Esophagus (tissue), 2 donors: ENCODE data around the gene DNAI1. TPM values are rescaled to one million over a fixed set of nuclear protein-coding genes. Genes with fewer than 3 reads are reported as not detected.

ENCODE experiments used
- H3K27ac ChIP-seq, 2 donors: one replicate each; pipeline ENCODE4 v1.5.1; 2013; ENCODE audit warnings: low read depth in 2 of 2, mild to moderate bottlenecking in 2 of 2, inconsistent platforms in 1 of 2, low read length in 1 of 2, moderate library complexity in 1 of 2
- H3K27me3 ChIP-seq, 2 donors: one replicate each; pipeline ENCODE4 v1.6.1; 2013; ENCODE audit warnings: low read length in 2 of 2, control low read depth in 1 of 2, mild to moderate bottlenecking in 1 of 2; ENCODE audit not compliant: insufficient read depth in 2 of 2, control insufficient read depth in 1 of 2
- H3K36me3 ChIP-seq, 2 donors: one replicate each; pipeline ENCODE4 v1.6.1; 2013; ENCODE audit warnings: low read length in 1 of 2; ENCODE audit not compliant: control insufficient read depth in 2 of 2, insufficient read depth in 2 of 2
- H3K4me1 ChIP-seq, 2 donors: one replicate each; pipeline ENCODE4 v1.6.1; 2013; ENCODE audit warnings: low read length in 1 of 2; ENCODE audit not compliant: control insufficient read depth in 2 of 2, insufficient read depth in 2 of 2
- H3K4me3 ChIP-seq, 2 donors: one replicate each; pipeline ENCODE4 v1.5.1; 2013; ENCODE audit warnings: low read length in 2 of 2, mild to moderate bottlenecking in 2 of 2, low read depth in 1 of 2, moderate library complexity in 1 of 2
- H3K9me3 ChIP-seq, 2 donors: one replicate each; pipeline ENCODE4 v1.6.1; 2013; ENCODE audit warnings: mild to moderate bottlenecking in 2 of 2, low read depth in 1 of 2, low read length in 1 of 2, moderate library complexity in 1 of 2; ENCODE audit not compliant: control insufficient read depth in 2 of 2, insufficient read depth in 1 of 2
- WGBS, 2 donors: extraction: QIAGEN DNeasy Blood & Tissue Kit; methylation state at CpG; one replicate each; pipeline ENCODE4 v1.1.7; 2013; 5-methylcytosine and 5-hydroxymethylcytosine counted together
- polyA plus RNA-seq, 2 donors: library from polyadenylated mRNA; stranded (reverse); fragments of 200-250 nt; gene quantifications; one replicate each; pipeline ENCODE4 v1.2.3, GENCODE V29; 2013
- donor health status: healthy with polysubstance abuse.
- donor health status: Bipolar disorder and iron deficiency.

Gene DNAI1
- polyA plus RNA-seq, 2 donors = not detected

GRCh38 chr9:34514816-34515215, 56.2 kb downstream of the DNAI1 start:
- Histone ChIP-seq H3K27me3 (no peaks in the 10 kb centered on the region), H3K27ac (no peak overlapping the region), H3K4me3 (no peak overlapping the region), H3K4me1 (no peaks in the 10 kb centered on the region), H3K36me3 (no peaks in the 10 kb centered on the region), H3K9me3 (no peaks in the 10 kb centered on the region)
- WGBS, 2 donors = 91 to 92% methylated on average over 3 of the region's 3 CpGs

GRCh38 chr9:34515959-34516358, 57.4 kb downstream of the DNAI1 start:
- 94 to 95% methylated on average over 3 of the region's 3 CpGs for WGBS, 2 donors
- H3K4me3 ChIP-seq = no peak overlapping the region
- H3K9me3 ChIP-seq = no peaks in the 10 kb centered on the region
- H3K27me3 ChIP-seq = no peaks in the 10 kb centered on the region
- no peak overlapping the region for H3K27ac ChIP-seq
- no peaks in the 10 kb centered on the region for H3K4me1 ChIP-seq
- H3K36me3 ChIP-seq = no peaks in the 10 kb centered on the region

GRCh38 chr9:34517185-34517584, 58.6 kb downstream of the DNAI1 start:
- Histone ChIP-seq H3K4me3 (no peak overlapping the region), H3K36me3 (no peaks in the 10 kb centered on the region), H3K4me1 (no peaks in the 10 kb centered on the region), H3K9me3 (no peaks in the 10 kb centered on the region), H3K27ac (no peak overlapping the region), H3K27me3 (no peaks in the 10 kb centered on the region)
- WGBS, 2 donors = 86 to 88% methylated on average over 7 of the region's 7 CpGs

GRCh38 chr9:34518110-34518616, 59.6 kb downstream of the DNAI1 start:
- peaks cover 0 to 2% of the 10 kb centered on the region in 2 donors for H3K4me1 ChIP-seq
- no peaks in the 10 kb centered on the region for H3K9me3 ChIP-seq
- H3K36me3 ChIP-seq = no peaks in the 10 kb centered on the region
- no peak overlapping the region for H3K27ac ChIP-seq
- WGBS, 2 donors = 75 to 81% methylated on average over 6 of the region's 6 CpGs
- H3K4me3 ChIP-seq = no peak overlapping the region
- H3K27me3 ChIP-seq = no peaks in the 10 kb centered on the region

GRCh38 chr9:34518896-34519295, 60.3 kb downstream of the DNAI1 start:
- Histone ChIP-seq H3K4me3 (no peak overlapping the region), H3K27ac (no peak overlapping the region), H3K9me3 (no peaks in the 10 kb centered on the region), H3K36me3 (no peaks in the 10 kb centered on the region), H3K4me1 (peaks cover 0 to 2% of the 10 kb centered on the region in 2 donors), H3K27me3 (no peaks in the 10 kb centered on the region)
- 89 to 91% methylated on average over 2 of the region's 2 CpGs for WGBS, 2 donors

- 75 to 76% methylated on average over 2 of the region's 2 CpGs for WGBS, 2 donors
- Histone ChIP-seq H3K4me1 (peaks cover 0 to 2% of the 10 kb centered on the region in 2 donors), H3K9me3 (no peaks in the 10 kb centered on the region), H3K36me3 (no peaks in the 10 kb centered on the region), H3K27ac (no peak overlapping the region), H3K4me3 (no peak overlapping the region), H3K27me3 (no peaks in the 10 kb centered on the region)
These were observed 60.9 kb downstream of the DNAI1 start for GRCh38 chr9:34519321-34520020.

- no peak overlapping the region for H3K4me3 ChIP-seq
- H3K36me3 ChIP-seq = no peaks in the 10 kb centered on the region
- no peaks in the 10 kb centered on the region for H3K9me3 ChIP-seq
- 84 to 88% methylated on average over 6 of the region's 6 CpGs for WGBS, 2 donors
- no peak overlapping the region for H3K27ac ChIP-seq
- H3K27me3 ChIP-seq = no peaks in the 10 kb centered on the region
- peaks cover 0 to 2% of the 10 kb centered on the region in 2 donors for H3K4me1 ChIP-seq
These were observed 61.5 kb downstream of the DNAI1 start for GRCh38 chr9:34520096-34520495.

- Histone ChIP-seq H3K4me1 (peaks cover 0 to 2% of the 10 kb centered on the region in 2 donors), H3K27ac (no peak overlapping the region), H3K27me3 (no peaks in the 10 kb centered on the region), H3K36me3 (no peaks in the 10 kb centered on the region), H3K9me3 (no peaks in the 10 kb centered on the region), H3K4me3 (no peak overlapping the region)
- WGBS, 2 donors = 91 to 94% methylated on average over 4 to 6 of the region's 6 CpGs
These were observed 62.1 kb downstream of the DNAI1 start for GRCh38 chr9:34520505-34521385.

GRCh38 chr9:34521406-34522045, 62.9 kb downstream of the DNAI1 start:
- H3K9me3 ChIP-seq = no peaks in the 10 kb centered on the region
- peaks cover 0 to 2% of the 10 kb centered on the region in 2 donors for H3K4me1 ChIP-seq
- no peaks in the 10 kb centered on the region for H3K36me3 ChIP-seq
- no peak overlapping the region for H3K4me3 ChIP-seq
- 96 to 97% methylated on average over 11 of the region's 11 CpGs for WGBS, 2 donors
- no peaks in the 10 kb centered on the region for H3K27me3 ChIP-seq
- H3K27ac ChIP-seq = no peak overlapping the region
